ENCODE results near the gene MICAL2.

Gene MICAL2

DNA sequence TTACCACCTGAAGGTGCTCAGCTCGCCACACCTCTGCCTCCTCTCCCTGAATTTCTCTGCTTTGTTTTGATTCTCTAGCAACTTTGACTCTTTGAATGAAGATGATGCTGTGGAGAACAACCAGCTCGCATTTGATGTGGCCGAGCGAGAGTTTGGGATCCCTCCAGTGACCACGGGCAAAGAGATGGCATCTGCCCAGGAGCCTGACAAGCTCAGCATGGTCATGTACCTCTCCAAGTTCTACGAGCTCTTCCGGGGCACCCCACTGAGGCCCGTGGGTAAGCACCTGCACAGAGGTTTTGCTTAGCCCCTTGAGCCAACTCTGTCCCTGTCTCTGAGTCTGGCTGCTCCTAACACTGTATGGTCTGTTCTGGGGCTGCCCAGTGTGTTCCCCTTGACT, 115.7 kb downstream of the MICAL2 start:
- no peak for DNase-seq (ENCODE audit: low spot score)
- TF ChIP-seq, protein P1, sequence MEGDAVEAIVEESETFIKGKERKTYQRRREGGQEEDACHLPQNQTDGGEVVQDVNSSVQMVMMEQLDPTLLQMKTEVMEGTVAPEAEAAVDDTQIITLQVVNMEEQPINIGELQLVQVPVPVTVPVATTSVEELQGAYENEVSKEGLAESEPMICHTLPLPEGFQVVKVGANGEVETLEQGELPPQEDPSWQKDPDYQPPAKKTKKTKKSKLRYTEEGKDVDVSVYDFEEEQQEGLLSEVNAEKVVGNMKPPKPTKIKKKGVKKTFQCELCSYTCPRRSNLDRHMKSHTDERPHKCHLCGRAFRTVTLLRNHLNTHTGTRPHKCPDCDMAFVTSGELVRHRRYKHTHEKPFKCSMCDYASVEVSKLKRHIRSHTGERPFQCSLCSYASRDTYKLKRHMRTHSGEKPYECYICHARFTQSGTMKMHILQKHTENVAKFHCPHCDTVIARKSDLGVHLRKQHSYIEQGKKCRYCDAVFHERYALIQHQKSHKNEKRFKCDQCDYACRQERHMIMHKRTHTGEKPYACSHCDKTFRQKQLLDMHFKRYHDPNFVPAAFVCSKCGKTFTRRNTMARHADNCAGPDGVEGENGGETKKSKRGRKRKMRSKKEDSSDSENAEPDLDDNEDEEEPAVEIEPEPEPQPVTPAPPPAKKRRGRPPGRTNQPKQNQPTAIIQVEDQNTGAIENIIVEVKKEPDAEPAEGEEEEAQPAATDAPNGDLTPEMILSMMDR (IDR thresholded peaks at IDR 0.05; ENCODE audit: extremely low read depth, insufficient read depth, missing control alignments) = no peak
- in situ Hi-C loops (cut with MboI; ENCODE audit: low pct_unique_long_range_greater_than_20kb, low sequenced_read_pairs, unreplicated experiment) = no loop called here

- no peak for DNase-seq (ENCODE audit: low spot score)
- TF ChIP-seq, protein P1 (IDR thresholded peaks at IDR 0.05; ENCODE audit: extremely low read depth, insufficient read depth, missing control alignments) = no peak
- in situ Hi-C loops (cut with MboI; ENCODE audit: low pct_unique_long_range_greater_than_20kb, low sequenced_read_pairs, unreplicated experiment) = no loop called here
Observed at GRCh38 chr11:12229450-12230229, 119.2 kb downstream of the MICAL2 start.

- TF ChIP-seq, protein P1 (IDR thresholded peaks at IDR 0.05; ENCODE audit: extremely low read depth, insufficient read depth, missing control alignments) = no peak
Observed at GRCh38 chr11:12232160-12232559, 121.8 kb downstream of the MICAL2 start.

DNA sequence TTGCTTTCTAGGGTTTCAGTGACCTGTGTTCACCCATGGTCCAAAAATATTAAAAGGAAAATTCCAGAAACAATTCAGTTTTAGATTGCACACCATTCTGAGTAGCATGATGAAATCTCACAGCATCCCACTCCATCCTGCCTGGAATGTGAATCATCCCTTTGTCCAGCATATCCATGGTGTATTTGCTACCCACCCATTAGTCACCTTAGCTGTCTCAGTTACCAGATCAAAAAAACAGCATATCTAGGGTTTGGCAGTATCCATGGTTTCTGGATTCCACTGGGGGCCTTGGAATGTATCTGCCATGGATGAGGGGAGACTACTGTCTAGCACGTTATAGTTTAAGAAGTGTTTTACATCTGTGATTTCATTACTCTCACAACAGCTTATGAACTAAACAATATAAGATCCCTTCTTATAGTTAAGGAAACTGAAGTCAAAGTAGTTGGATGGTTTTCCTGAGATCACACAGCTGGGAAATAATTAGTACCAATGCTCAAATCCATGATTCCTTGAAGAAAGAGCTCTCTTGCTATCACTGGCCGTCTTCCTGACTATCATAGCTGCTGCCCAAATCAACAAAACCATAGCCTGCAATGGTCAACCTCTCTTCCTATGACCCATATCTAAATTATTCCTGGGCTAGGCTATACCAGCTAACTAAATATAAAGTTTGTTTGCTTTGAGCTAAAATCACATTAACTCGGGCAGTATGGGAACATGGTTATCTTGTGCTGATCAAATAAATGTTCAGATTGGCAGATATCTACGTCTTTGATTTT, 122.6 kb downstream of the MICAL2 start:
- no peak for DNase-seq (ENCODE audit: low spot score)
- TF ChIP-seq, protein P1 (IDR thresholded peaks at IDR 0.05; ENCODE audit: extremely low read depth, insufficient read depth, missing control alignments) = no peak
- in situ Hi-C loops (cut with MboI; ENCODE audit: low pct_unique_long_range_greater_than_20kb, low sequenced_read_pairs, unreplicated experiment) = no loop called here

More at GRCh38 chr11:12232160-12232559, 121.8 kb downstream of the MICAL2 start:
- no peak for DNase-seq (ENCODE audit: low spot score)
- in situ Hi-C loops (cut with MboI; ENCODE audit: low pct_unique_long_range_greater_than_20kb, low sequenced_read_pairs, unreplicated experiment) = no loop called here

GRCh38 chr11:12233602-12233925, 123.2 kb downstream of the MICAL2 start:
- in situ Hi-C loops (cut with MboI; ENCODE audit: low pct_unique_long_range_greater_than_20kb, low sequenced_read_pairs, unreplicated experiment) = no loop called here
- TF ChIP-seq, protein P1 (IDR thresholded peaks at IDR 0.05; ENCODE audit: extremely low read depth, insufficient read depth, missing control alignments) = no peak
- no peak for DNase-seq (ENCODE audit: low spot score)

DNA sequence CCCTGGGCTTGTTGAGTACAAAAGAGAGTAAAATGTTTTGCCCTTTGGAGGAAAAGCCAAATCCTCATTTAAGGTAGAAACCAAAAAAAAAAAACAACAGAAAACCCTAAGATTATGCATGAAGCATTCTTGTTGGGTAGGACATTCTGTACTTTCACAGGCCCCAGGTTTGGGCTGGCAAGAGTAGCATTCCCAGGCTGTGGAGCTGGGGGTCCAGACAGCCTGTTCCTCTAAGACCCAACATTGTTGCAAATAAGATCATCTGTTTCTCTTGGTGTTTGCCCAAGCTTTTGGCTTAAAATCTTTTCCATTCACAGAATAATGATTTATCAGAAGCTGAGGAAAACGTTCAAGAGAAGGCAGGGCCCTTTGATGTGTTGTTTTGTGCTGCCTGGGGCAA, 123.8 kb downstream of the MICAL2 start:
- TF ChIP-seq, protein P1 (IDR thresholded peaks at IDR 0.05; ENCODE audit: extremely low read depth, insufficient read depth, missing control alignments) = no peak
- in situ Hi-C loops (cut with MboI; ENCODE audit: low pct_unique_long_range_greater_than_20kb, low sequenced_read_pairs, unreplicated experiment) = no loop called here
- no peak for DNase-seq (ENCODE audit: low spot score)

Data from GM13977 (cell line).